Measurements from ENCODE around the gene SAXO1. TPM values are rescaled to one million over a fixed set of nuclear protein-coding genes. Genes with fewer than 3 reads are reported as not detected.
"Not testable (repeated sequence)": the region's sequence is repeated elsewhere in the genome, so short reads cannot be mapped to it uniquely, and the experiment has no call there.

Gene SAXO1
- total RNA-seq, 1 experiment from 2014 or later, result not detected

GRCh38 chr9:18994263-18994916, 38.6 kb downstream of the SAXO1 start:
- CTCF ChIA-PET, result no interaction called here
- Histone ChIP-seq H2AFZ (ENCODE audit: low read depth, low read length, poor library complexity, severe bottlenecking) (no peak overlapping the region), H3K4me2 (ENCODE audit: low read length) (no peak overlapping the region), H3K79me2 (ENCODE audit: insufficient read depth, low read length) (no peaks in the 10 kb centered on the region), H3K27me3 (ENCODE audit: insufficient read depth, low read length) (peaks cover 11% of the 10 kb centered on the region; the same call in 1 of the 2 replicates), H3K9me2 (ENCODE audit: insufficient read depth) (no peaks in the 10 kb centered on the region), H3K36me3 (ENCODE audit: control insufficient read depth in 1 of 2, insufficient read depth in 2 of 2, low read length in 2 of 2) (no peaks in the 10 kb centered on the region), H3K27ac (ENCODE audit: low read depth, low read length) (no peak overlapping the region), H3K9me3 (ENCODE audit: control insufficient read depth in 1 of 2, insufficient read depth in 1 of 2, low read depth in 1 of 2, low read length in 2 of 2) (no peaks in the 10 kb centered on the region), H3K4me1 (ENCODE audit: control insufficient read depth in 1 of 2, insufficient read depth in 2 of 2, low read length in 2 of 2) (no peaks in the 10 kb centered on the region), H3K9ac (ENCODE audit: low read length) (no peak overlapping the region), H3K4me3 (replicated peaks in 1 of 2; ENCODE audit: low read depth in 1 of 2, low read length in 2 of 2) (no peak overlapping the region), H4K20me1 (ENCODE audit: insufficient read depth) (no peaks in the 10 kb centered on the region)
- no peak for DNase-seq (ENCODE audit: low read depth, low spot score)
- RAD21 ChIA-PET (ENCODE audit: low non-redundant PET in 1 of 2, low total read pairs in 2 of 2, uncharacterized antibody in 2 of 2, unreplicated experiment in 2 of 2), result no interaction called here
- POLR2A ChIA-PET, result no interaction called here
- intact Hi-C loops (cut with micrococcal nuclease), result no loop called here
- TF ChIP-seq FOSL1 (IDR thresholded peaks at IDR 0.05; ENCODE audit: low read depth) (no peak), ATF3 (IDR thresholded peaks at IDR 0.05) (no peak), YY1 (IDR thresholded peaks at IDR 0.05; ENCODE audit: extremely low read depth, insufficient replicate concordance, low read depth, low read length) (no peak), JUND (IDR thresholded peaks at IDR 0.05) (no peak), MAX (IDR thresholded peaks at IDR 0.05) (no peak), ZFX (IDR thresholded peaks at IDR 0.05) (no peak), SIN3A (IDR thresholded peaks at IDR 0.05; ENCODE audit: low read depth) (no peak), SP1 (IDR thresholded peaks at IDR 0.05; ENCODE audit: low read depth) (no peak), CBX3 (IDR thresholded peaks at IDR 0.05; ENCODE audit: low read depth) (no peak), REST (IDR thresholded peaks at IDR 0.05; ENCODE audit: low read depth) (no peak), TCF7L2 (IDR thresholded peaks at IDR 0.05; ENCODE audit: borderline replicate concordance, extremely low read depth, insufficient read depth, insufficient read length) (no peak), POLR2AphosphoS5 (IDR thresholded peaks at IDR 0.05; ENCODE audit: low read depth, low read length) (no peak), ZBTB33 (IDR thresholded peaks at IDR 0.05; ENCODE audit: extremely low read depth, insufficient replicate concordance, low read length) (no peak)
- BruUV-seq (replicated peaks), result no TSS peak
- ATAC-seq, result no peak

- H3K9me2 ChIP-seq (ENCODE audit: insufficient read depth); H4K20me1 ChIP-seq (ENCODE audit: insufficient read depth); ATAC-seq; H3K79me2 ChIP-seq (ENCODE audit: insufficient read depth, low read length); POLR2A ChIA-PET; RAD21 ChIA-PET (ENCODE audit: low non-redundant PET in 1 of 2, low total read pairs in 2 of 2, uncharacterized antibody in 2 of 2, unreplicated experiment in 2 of 2); H3K36me3 ChIP-seq (ENCODE audit: control insufficient read depth in 1 of 2, insufficient read depth in 2 of 2, low read length in 2 of 2); H3K4me2 ChIP-seq (ENCODE audit: low read length); intact Hi-C loops (cut with micrococcal nuclease); H3K4me1 ChIP-seq (ENCODE audit: control insufficient read depth in 1 of 2, insufficient read depth in 2 of 2, low read length in 2 of 2); H3K9ac ChIP-seq (ENCODE audit: low read length); DNase-seq (ENCODE audit: low read depth, low spot score); BruUV-seq (replicated peaks); H3K9me3 ChIP-seq (ENCODE audit: control insufficient read depth in 1 of 2, insufficient read depth in 1 of 2, low read depth in 1 of 2, low read length in 2 of 2); H2AFZ ChIP-seq (ENCODE audit: low read depth, low read length, poor library complexity, severe bottlenecking); H3K27ac ChIP-seq (ENCODE audit: low read depth, low read length); CTCF ChIA-PET; H3K4me3 ChIP-seq (replicated peaks in 1 of 2; ENCODE audit: low read depth in 1 of 2, low read length in 2 of 2): not testable (repeated sequence)
- H3K27me3 ChIP-seq (ENCODE audit: insufficient read depth, low read length), result peaks cover 14% of the 10 kb centered on the region
Observed at GRCh38 chr9:18991197-18991596, 41.8 kb downstream of the SAXO1 start.

Data from HCT116 (cell line).